HG02938 (cell line): Measurements from ENCODE around the gene CAPN13.

Experiments
- ATAC-seq: cut with Tn5 transposase; IDR thresholded peaks from one replicate; pipeline ENCODE4 v1.9.1; 2021; ENCODE audit warnings: mild to moderate bottlenecking, moderate library complexity; ENCODE audit not compliant: unreplicated experiment

CAPN13 gene

GRCh38 chr2:30807249-30807648, at the start of gene CAPN13:
TSS of gene CAPN13 (minus strand) at chr2:30807446. CDS start at chr2:30787325, 20,121 bp downstream.
- no peak for ATAC-seq

DNA sequence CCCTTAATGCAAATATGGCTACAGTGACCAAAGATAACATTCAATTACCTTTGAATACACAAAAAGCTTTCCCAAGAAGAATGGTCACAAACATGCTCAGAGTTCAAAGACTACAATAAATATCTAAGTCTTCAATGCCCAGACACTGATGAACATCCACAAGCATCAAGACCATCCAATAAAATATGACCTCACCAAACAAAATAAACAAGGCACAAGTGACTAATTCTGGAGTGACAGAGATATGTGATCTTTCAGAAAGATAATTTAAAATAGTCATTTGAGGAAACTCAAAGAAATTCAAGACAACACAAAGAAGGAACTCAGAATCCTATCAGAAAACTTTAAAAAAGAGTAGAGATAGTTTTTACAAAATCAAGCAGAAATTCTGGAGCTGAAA, 40.6 kb upstream of the CAPN13 start:
- no peak for ATAC-seq

DNA sequence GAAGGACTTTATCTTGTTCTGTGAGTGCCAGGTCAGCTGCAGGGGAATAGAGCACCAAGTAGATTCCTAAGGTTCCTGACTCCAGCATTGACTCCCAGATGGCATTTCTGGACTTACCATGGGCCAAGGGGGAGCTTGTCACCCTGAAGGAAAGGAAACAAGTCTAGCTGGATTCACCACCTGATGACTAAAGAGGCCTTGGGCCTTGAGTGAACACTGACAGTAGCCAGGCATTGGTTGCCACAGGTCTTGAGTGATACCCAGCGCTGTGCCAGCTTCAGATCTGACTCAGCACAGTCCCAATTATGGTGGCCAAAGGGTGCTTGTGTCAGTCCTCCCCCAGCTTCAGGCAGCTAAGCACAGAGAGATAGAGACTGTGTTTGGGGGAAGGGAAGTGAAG, 40.1 kb upstream of the CAPN13 start:
- ATAC-seq, result no peak

DNA sequence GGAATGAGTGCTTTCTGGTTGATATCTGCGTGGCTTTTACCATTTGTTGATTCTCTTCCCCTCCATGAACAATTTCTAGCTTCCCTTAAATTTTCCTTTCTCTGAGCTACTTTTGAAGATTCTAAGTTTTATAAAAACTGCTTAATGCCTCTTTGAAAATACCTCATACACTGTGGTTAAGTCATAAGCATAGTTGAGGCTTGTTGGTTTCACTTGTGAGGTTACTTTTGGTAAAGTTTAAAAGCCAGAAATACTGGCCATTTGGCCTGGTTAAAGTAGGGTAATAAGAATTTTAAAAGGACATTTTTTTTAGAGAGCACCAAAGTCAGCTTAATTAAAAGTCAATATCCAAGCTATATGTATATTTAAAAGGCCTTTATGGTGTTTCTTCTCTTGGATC, 21.3 kb upstream of the CAPN13 start:
- no peak for ATAC-seq

DNA sequence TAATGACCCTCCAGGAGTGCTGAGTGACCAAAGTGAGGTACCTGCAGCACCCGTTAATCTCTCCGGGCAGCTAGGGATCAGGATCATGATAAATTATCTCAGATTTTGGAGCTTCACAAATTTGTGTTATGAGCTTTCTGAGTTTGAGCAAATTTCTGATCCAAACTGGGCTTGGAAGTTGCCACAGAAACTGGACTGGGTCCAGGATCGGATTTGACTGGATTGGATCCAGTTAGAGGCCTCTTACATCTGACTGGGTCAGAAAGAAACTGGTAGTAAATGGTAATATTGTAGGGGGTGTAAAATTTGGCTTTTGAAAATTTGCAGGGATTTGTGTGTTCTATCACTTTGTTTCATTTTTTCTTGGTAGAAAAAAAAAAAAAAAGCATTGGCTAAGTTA, 19.7 kb upstream of the CAPN13 start:
- no peak for ATAC-seq

DNA sequence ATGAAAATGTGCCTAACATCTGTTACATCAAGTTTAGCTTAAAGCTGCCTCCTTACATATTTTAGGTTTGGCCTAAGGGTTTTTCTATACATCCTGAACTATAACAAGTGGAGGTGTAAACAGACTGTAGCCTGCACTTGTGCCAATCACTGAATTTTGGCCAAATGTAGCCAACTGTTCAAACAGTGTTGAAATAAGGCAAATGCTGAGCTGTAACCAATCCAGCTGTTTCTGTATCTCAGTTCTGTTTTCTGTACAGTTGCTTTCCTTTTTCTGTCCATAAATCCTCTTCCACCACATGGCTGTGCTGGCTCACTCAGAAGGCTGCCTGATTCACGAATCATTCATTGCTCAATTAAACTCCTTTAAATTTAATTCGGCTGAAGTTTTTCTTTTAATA, 19.2 kb upstream of the CAPN13 start:
- ATAC-seq, result no peak

GRCh38 chr2:30823452-30823851, 16.2 kb upstream of the CAPN13 start:
- no peak for ATAC-seq

DNA sequence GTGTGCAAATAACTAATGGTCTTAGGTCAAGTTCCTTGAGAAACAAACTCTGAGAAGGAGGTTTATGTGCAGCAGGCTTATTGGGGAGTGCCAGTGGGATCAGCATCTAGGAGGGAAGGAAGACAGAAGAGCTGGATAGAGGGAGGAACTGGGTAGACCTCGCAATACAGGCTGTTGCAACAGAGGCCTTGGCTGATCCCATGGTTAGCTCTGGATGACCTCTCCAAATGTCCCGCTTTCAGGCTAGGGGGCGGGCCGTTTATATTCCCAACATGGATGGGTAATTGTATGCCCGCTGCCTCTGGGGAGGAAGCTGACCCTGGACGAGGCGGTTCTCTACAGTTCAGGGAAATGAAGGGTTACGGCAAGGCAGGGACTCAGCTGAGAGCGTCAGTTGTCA, 14.7 kb upstream of the CAPN13 start:
- no peak for ATAC-seq

- no peak for ATAC-seq
Measured at GRCh38 chr2:30820381-30821055, 13.3 kb upstream of the CAPN13 start.

DNA sequence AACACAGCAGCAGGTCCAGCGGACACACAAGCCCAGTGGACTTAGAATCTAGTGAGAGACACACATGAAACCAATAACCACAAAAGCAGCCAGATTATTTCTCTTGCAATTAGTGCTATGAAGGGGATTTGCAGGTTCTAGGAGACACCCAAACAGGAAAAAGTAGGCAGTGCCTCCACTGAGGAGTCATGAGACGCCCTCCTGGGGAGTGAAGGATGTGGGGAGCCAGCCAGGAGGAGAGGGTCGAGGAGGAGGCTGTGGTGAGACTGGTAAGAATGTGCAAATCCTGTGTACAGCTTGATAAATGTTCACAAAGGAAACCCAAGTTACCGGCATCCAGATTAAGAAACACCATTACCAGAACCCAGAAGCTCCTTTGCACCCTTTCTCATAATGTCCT, 2.7 kb upstream of the CAPN13 start:
- no peak for ATAC-seq

GRCh38 chr2:30808695-30809094, 1.4 kb upstream of the CAPN13 start:
- ATAC-seq, result no peak

DNA sequence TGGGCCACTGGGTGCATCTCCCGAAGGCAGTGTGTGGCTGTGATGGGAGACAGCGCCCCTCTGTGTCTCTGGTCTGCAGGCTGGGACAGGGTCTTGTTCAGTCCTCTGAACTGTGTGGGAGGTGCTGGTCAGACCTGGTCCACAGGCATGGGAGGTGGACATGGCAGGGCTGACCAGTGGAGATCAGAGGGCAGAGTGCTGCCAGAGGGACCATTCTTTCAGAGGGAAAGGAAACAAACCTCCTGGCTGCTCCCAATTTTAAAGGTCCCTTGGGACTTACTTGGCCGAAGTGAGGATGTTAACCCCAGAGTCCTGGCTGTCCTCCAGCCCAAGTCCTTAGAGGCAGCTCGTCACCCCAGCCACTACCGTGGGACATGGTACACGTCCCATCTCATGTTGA, 4.0 kb downstream of the CAPN13 start:
- no peak for ATAC-seq

GRCh38 chr2:30802611-30803010, 4.6 kb downstream of the CAPN13 start:
- no peak for ATAC-seq

DNA sequence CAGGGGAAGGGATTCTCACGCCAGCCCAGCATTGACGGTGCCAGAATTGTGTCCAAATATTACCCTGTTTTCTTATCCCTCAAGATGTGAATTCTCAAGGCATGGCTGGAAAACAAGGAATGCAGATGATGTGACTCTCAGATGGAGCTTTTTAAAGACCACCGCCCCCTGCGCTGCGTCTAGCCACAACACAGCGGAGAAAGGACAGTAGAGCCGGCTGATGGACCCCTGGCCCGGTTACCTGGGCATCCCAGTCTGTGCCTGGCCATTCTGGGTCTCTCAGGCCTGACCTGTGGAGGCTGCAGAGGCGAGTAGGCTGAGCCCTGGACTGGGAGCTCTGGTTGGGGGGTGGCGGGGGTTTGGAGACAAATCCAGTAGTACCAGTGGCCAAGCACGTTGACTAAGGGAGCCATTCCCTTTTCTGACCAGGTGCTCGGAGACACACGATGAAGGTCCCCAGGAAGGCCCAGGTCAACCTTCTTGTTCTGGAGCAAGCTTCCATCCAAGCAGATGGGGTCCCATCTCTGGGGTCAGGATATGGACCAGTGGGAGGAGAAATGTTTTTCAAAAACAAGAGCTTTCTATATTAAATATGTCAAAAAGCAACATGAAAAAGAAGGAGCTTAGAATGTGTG, 5.3 kb downstream of the CAPN13 start:
- no peak for ATAC-seq

- no peak for ATAC-seq
Measured at GRCh38 chr2:30800159-30800558, 7.1 kb downstream of the CAPN13 start.

DNA sequence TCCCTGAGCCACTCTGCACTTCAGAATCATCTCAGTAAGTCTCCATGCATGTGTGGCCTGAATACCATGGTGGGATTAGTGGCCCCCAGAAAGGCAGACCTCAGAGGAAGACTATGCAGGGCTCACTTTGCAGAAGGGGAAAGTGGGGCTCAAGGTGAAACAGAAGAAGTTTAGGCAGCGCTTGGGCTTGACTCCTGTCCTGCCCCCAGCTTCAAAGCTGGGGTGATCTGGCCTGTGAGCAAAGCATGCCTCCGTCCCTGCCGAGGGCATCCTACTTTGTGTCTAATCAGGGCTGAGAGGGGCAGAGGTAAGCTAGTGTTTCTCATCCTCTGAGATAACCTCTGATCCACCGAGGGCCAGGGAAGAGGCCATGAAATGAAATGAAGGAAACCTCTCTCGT, 7.9 kb downstream of the CAPN13 start:
- no peak for ATAC-seq

DNA sequence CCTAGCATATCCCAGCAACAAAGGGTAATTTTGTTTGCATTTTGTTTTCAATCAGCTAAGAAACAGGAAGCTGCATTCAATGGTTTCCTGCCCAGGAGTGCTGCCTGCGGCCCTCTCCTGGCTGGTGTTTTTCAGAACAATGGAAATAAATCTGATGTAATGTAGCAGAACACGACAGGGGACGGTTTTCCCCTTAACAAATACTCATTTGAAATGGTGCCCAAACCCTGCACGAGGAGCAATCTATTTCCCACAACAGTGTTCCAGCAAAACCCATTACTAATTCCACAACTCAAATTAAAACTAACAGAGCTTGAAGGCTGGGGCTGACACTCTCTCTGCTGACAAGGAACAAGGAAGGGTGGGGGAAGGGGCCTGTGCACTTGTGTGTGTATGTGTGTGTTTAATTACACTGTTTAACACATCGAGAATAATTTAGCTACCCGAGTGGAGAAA, 8.7 kb downstream of the CAPN13 start:
- ATAC-seq, result no peak

- no peak for ATAC-seq
Measured at GRCh38 chr2:30797381-30798015, 9.7 kb downstream of the CAPN13 start.

DNA sequence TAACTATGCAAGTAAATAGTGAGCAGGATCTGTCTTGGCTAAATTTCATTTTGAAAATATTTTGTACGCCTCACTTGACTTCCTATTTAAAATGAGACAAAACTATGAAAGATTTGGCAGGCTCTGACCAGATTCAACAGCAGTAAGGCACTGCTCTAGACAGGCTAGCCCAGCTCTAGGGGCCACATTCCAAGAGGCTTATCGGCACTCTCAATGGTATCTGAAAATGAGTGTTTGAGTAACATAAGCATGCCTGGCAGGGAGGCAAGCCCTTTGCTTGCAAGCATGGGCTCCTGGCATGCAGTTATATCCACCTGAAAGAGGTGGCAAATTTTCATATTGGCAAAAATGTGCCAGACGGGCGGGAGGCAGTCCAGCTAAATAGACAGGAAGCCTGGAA, 10.5 kb downstream of the CAPN13 start:
- no peak for ATAC-seq

DNA sequence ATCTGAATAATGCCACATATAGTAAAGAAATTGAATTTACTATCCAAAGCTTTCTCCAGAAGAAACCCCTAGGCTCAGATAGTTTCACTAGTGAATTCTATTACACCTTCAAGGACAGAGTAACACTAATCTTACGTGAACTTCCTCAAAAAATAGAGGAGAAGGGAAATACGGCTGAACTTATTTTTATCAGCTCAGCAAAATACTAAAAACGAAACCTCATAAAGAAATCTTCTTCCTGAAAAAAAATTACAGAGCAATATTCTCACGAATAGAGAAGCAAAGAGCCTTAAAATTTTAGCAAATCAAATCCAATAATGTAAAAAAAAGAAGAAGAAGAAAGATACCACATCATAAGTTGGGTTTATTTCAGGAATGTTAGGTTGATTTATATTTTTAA, 14.7 kb downstream of the CAPN13 start:
- no peak for ATAC-seq

- no peak for ATAC-seq
Measured at GRCh38 chr2:30790879-30791278, 16.4 kb downstream of the CAPN13 start.

GRCh38 chr2:30789670-30790210, 17.5 kb downstream of the CAPN13 start:
- ATAC-seq, result no peak
